ENCODE data around the gene ASXL1. TPM values are rescaled to one million over a fixed set of nuclear protein-coding genes. Genes with fewer than 3 reads are reported as not detected.

The ASXL1 gene
- total and polyA plus RNA-seq, 2 donors (not counting 1 experiment from before 2014, with no cell fraction given), result 93.0 to 180 TPM

DNA sequence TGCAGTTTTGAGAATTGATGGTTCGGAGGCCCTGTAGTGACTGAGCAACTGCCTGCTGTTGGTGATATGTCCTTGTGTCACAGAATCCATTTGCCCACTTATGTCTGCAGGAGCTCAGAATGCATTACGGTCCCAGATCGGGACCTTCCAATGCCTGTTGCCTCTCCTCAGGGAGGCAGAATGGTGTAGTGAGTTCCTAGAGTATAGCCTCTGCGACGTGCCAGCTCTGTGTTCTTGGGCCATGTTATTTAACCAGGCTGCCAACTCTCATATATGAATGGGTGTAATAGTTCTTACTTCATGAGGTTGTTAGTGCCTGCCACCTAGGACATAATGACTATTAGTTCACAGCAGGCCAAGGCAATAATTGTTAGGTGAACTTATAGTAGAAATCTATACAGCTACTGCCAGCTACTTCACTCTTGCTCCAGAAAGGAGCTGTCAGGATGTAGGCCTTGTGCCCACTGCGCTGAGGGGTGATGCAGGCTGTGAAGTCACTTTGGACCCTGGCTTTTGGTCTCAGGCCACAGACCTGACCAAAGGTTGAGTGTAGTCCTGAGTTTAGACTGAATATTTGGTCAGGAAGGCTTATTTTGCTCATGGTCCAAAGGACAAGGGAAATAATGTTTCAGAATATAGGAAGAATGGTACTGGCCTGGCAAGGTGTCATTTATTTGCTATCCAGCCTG lies 82.1 kb downstream of the ASXL1 start:
- Histone ChIP-seq H3K79me2 (ENCODE audit: control insufficient read depth, insufficient read depth, low read length) (no peaks in the 10 kb centered on the region), H3K27ac (ENCODE audit: low read length in 2 of 2) (no peak overlapping the region), H3K36me3 (replicated peaks in 1 of 2; ENCODE audit: control extremely low read depth in 1 of 2, control insufficient read depth in 1 of 2, extremely low read depth in 1 of 2, insufficient read depth in 2 of 2, low read length in 1 of 2) (peaks cover 4 to 63% of the 10 kb centered on the region in 2 experiments), H3K4me2 (replicated peaks; ENCODE audit: low read depth, low read length, poor library complexity, severe bottlenecking) (no peak overlapping the region), H3K9me3 (ENCODE audit: control extremely low read depth in 1 of 3, control insufficient read depth in 2 of 3, insufficient read depth in 1 of 3, low read length in 2 of 3) (no peaks in the 10 kb centered on the region), H3K4me1 (ENCODE audit: control insufficient read depth in 2 of 2, insufficient read depth in 2 of 2, low read length in 2 of 2) (peaks cover 17 to 29% of the 10 kb centered on the region in 2 donors), H3K4me3 (ENCODE audit: control extremely low read depth in 1 of 5, extremely low read depth in 1 of 5, insufficient read depth in 1 of 5, low read depth in 2 of 5, low read length in 4 of 5) (no peak overlapping the region), H4K20me1 (ENCODE audit: control insufficient read depth, insufficient read depth, low read length, poor library complexity, severe bottlenecking) (peaks cover 6% of the 10 kb centered on the region), H2AFZ (ENCODE audit: insufficient read depth, low read depth, low read length, poor library complexity, severe bottlenecking) (no peak overlapping the region), H3K9ac (ENCODE audit: low read length) (no peak overlapping the region), H3K27me3 (replicated peaks in 1 of 4; ENCODE audit: control extremely low read depth in 1 of 4, control insufficient read depth in 3 of 4, insufficient read depth in 4 of 4, low read length in 3 of 4) (no peaks in the 10 kb centered on the region)
- DNase-seq (no peak), ATAC-seq (ENCODE audit: low read depth) (no peak)
- H3K4me1 Mint-ChIP-seq, result peaks cover 27% of the 10 kb centered on the region
- no peaks in the 10 kb centered on the region for H3K9me3 Mint-ChIP-seq (ENCODE audit: insufficient read depth)
- no peak overlapping the region for H3K4me3 Mint-ChIP-seq
- no peak for TF ChIP-seq EZH2 (IDR thresholded peaks at IDR 0.05; ENCODE audit: borderline replicate concordance, insufficient read depth, low read depth, low read length, poor library complexity, severe bottlenecking)
- TF ChIP-seq, protein P1, sequence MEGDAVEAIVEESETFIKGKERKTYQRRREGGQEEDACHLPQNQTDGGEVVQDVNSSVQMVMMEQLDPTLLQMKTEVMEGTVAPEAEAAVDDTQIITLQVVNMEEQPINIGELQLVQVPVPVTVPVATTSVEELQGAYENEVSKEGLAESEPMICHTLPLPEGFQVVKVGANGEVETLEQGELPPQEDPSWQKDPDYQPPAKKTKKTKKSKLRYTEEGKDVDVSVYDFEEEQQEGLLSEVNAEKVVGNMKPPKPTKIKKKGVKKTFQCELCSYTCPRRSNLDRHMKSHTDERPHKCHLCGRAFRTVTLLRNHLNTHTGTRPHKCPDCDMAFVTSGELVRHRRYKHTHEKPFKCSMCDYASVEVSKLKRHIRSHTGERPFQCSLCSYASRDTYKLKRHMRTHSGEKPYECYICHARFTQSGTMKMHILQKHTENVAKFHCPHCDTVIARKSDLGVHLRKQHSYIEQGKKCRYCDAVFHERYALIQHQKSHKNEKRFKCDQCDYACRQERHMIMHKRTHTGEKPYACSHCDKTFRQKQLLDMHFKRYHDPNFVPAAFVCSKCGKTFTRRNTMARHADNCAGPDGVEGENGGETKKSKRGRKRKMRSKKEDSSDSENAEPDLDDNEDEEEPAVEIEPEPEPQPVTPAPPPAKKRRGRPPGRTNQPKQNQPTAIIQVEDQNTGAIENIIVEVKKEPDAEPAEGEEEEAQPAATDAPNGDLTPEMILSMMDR (IDR thresholded peaks at IDR 0.05), result no peak
- CTCF ChIA-PET, result interaction anchor here (1.1 kb wide), 1 partner anchor 9 kb away, joined by 3 read pairs; no protein-coding TSS in a partner anchor
- peak overlapping the region; percentile 50 for H3K27ac Mint-ChIP-seq
- POLR2A ChIA-PET, result no interaction called here
- intact Hi-C loops (cut with micrococcal nuclease), result no loop called here
- no peaks in the 10 kb centered on the region for H3K27me3 Mint-ChIP-seq
- 93% methylated on average over 4 of the region's 6 CpGs for WGBS (ENCODE audit: insufficient coverage)

DNA sequence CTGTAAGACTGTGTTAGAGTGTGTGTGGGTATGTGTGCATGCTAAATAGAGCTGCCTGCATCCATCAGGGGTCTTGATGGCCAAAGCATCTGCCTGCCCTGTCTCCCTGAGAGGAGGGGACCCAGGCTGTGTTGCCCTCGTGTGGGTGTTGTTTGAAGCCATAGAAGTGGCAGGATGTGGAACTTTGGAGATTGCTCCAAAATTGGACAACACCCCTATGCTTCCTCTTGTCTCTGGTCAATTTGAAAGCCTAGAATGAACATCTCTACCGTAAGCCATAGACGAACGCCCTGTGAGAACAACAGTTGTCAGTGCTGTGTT lies 82.6 kb downstream of the ASXL1 start:
- Mint-ChIP-seq H3K4me1 (peaks cover 31% of the 10 kb centered on the region), H3K4me3 (no peak overlapping the region), H3K27me3 (no peaks in the 10 kb centered on the region), H3K9me3 (ENCODE audit: insufficient read depth) (no peaks in the 10 kb centered on the region), H3K27ac (no peak overlapping the region)
- intact Hi-C loops (cut with micrococcal nuclease), result no loop called here
- Histone ChIP-seq H3K9me3 (ENCODE audit: control extremely low read depth in 1 of 3, control insufficient read depth in 2 of 3, insufficient read depth in 1 of 3, low read length in 2 of 3) (no peaks in the 10 kb centered on the region), H4K20me1 (ENCODE audit: control insufficient read depth, insufficient read depth, low read length, poor library complexity, severe bottlenecking) (peaks cover 6% of the 10 kb centered on the region), H3K79me2 (ENCODE audit: control insufficient read depth, insufficient read depth, low read length) (no peaks in the 10 kb centered on the region), H3K9ac (ENCODE audit: low read length) (no peak overlapping the region), H3K4me3 (ENCODE audit: control extremely low read depth in 1 of 5, extremely low read depth in 1 of 5, insufficient read depth in 1 of 5, low read depth in 2 of 5, low read length in 4 of 5) (no peak overlapping the region), H3K27me3 (replicated peaks in 1 of 4; ENCODE audit: control extremely low read depth in 1 of 4, control insufficient read depth in 3 of 4, insufficient read depth in 4 of 4, low read length in 3 of 4) (no peaks in the 10 kb centered on the region), H2AFZ (ENCODE audit: insufficient read depth, low read depth, low read length, poor library complexity, severe bottlenecking) (no peak overlapping the region), H3K4me2 (replicated peaks; ENCODE audit: low read depth, low read length, poor library complexity, severe bottlenecking) (no peak overlapping the region), H3K27ac (ENCODE audit: low read length in 2 of 2) (no peak overlapping the region), H3K36me3 (replicated peaks in 1 of 2; ENCODE audit: control extremely low read depth in 1 of 2, control insufficient read depth in 1 of 2, extremely low read depth in 1 of 2, insufficient read depth in 2 of 2, low read length in 1 of 2) (peaks cover 1 to 58% of the 10 kb centered on the region in 2 experiments), H3K4me1 (ENCODE audit: control insufficient read depth in 2 of 2, insufficient read depth in 2 of 2, low read length in 2 of 2) (peaks cover 20 to 34% of the 10 kb centered on the region in 2 donors)
- TF ChIP-seq EZH2 (IDR thresholded peaks at IDR 0.05; ENCODE audit: borderline replicate concordance, insufficient read depth, low read depth, low read length, poor library complexity, severe bottlenecking), result no peak
- TF ChIP-seq, protein P1 (IDR thresholded peaks at IDR 0.05), result no peak
- ATAC-seq (ENCODE audit: low read depth) (no peak), DNase-seq (no peak)
- ChIA-PET POLR2A (no interaction called here), CTCF (no interaction called here)
- no CpG with 5 or more reads among the region's 4 CpGs for WGBS (ENCODE audit: insufficient coverage)
